Measurements from ENCODE around the gene MKRN1.
A peak's percentile ranks its signal among the peaks of the same experiment; 100 is the strongest.
"Not testable (repeated sequence)": the region's sequence is repeated elsewhere in the genome, so short reads cannot be mapped to it uniquely, and the experiment has no call there.

MKRN1 gene, protein sequence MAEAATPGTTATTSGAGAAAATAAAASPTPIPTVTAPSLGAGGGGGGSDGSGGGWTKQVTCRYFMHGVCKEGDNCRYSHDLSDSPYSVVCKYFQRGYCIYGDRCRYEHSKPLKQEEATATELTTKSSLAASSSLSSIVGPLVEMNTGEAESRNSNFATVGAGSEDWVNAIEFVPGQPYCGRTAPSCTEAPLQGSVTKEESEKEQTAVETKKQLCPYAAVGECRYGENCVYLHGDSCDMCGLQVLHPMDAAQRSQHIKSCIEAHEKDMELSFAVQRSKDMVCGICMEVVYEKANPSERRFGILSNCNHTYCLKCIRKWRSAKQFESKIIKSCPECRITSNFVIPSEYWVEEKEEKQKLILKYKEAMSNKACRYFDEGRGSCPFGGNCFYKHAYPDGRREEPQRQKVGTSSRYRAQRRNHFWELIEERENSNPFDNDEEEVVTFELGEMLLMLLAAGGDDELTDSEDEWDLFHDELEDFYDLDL

DNA sequence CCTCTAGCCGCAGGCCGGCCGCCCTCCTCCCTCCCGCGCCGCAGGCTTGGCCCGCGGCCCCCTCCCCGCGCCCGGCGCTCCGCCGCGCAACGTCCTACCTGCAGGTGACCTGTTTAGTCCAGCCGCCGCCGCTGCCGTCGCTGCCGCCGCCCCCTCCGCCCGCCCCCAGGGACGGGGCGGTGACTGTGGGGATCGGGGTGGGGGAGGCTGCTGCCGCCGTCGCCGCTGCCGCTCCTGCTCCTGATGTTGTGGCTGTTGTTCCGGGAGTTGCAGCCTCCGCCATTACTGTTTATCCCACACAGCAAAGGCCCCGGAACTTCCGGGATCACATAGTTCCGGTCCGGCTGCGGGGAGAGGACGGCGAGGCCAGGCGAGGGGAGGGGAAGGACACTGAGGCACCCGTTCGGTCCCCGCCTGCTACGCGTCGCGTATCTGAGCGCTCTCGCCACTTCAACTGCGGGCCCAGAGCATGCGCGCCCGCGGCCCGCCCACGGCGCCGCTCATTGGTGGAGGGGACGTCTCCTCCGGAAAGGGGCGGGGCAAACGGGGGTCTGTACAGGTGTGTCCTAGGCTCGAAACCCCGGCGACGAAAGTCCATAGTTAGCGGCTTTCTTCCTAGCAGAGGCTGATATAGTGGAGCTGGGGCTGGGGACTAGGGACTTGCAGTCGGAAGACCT is at the start of gene MKRN1:
Gene MKRN1 (minus strand): TSS at position 444 of the 677 bp plus-strand sequence. CDS start 161 bp downstream, at position 283.
- peaks cover 25% of the 10 kb centered on the region for H3K4me1 Mint-ChIP-seq (ENCODE audit: low read depth)

DNA sequence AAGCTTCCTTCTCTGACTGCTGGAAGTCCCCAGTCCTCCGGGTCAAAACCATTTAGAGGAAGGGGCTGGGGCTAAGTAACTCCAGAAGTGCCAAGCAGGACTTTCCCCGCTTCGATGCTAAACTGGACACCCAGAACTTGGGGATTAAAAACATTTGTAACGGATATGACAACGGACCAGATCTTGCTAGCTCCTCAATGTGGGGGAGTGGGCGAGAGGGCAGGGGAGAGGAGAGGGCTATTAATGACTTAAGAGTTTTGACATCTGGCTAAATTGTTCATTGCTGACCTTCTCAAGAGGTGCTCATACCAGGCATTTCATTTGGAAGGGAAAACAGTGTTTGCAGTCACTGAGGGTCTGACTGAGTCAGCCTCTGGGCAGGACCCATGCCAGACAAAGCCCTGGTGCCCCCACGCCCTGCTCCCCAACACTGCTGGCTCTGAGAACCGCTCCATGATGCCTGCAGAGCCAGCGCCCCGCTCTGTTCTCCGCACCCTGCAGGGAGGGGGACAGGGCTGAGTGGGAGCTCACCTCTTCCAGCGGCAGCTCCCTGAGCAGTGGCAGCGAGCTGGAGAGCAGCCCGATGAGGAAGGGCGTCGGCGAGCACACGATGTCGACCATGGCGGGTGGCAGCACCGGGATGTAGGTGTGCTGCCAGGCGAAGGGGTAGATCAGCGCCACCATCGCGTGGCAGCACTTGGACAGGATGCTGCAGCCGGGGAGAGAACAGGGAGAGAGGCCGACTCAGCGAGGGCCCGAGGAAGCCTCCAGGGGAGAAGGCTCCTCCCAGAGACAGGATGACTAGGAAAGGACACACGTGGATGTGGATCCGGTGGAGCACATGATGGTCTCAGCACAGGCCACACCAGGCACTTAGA is 47.7 kb upstream of the MKRN1 start:
- Mint-ChIP-seq H3K4me3 (no peak overlapping the region), H3K27me3 (ENCODE audit: low read depth) (peaks cover 7% of the 10 kb centered on the region), H3K4me1 (ENCODE audit: low read depth) (peaks cover 6% of the 10 kb centered on the region), H3K36me3 (ENCODE audit: low read depth) (no peaks in the 10 kb centered on the region), H3K9me3 (no peaks in the 10 kb centered on the region), H3K27ac (no peak overlapping the region)
- DNase-seq (ENCODE audit: low spot score) = no peak

More for the DNA sequence above, at the start of gene MKRN1:
- Mint-ChIP-seq H3K27ac (peak within 1 kb of the TSS; percentile 97), H3K9me3 (no peaks in the 10 kb centered on the region), H3K27me3 (ENCODE audit: low read depth) (peaks cover 3% of the 10 kb centered on the region), H3K4me3 (peak within 1 kb of the TSS; percentile 100), H3K36me3 (ENCODE audit: low read depth) (peaks cover 5% of the 10 kb centered on the region)
- peak; percentile 93 for DNase-seq (ENCODE audit: low spot score)

DNA sequence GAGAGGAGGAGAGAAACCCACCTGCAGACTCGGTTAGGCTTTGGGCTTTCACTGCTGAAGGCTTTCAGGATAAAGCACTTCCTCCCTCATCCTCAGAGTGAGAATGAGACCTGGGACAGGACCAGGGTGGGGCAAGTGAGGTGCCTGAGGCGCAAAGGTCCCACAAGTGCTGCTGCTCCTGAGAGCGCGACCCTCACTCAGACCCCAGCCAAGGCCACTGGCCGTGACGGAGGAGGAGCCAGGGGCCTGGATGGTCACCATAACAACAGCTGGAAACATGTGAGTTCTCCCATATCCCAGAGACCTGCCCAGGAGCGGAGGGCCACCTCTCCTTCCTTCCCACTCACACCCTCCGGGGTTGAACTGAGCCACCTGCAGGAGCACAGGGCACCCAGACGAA is 46.9 kb upstream of the MKRN1 start:
- peaks cover 6% of the 10 kb centered on the region for H3K4me1 Mint-ChIP-seq (ENCODE audit: low read depth)
- peak overlapping the region; percentile 21 for H3K4me3 Mint-ChIP-seq
- H3K36me3 Mint-ChIP-seq (ENCODE audit: low read depth) = no peaks in the 10 kb centered on the region
- no peaks in the 10 kb centered on the region for H3K9me3 Mint-ChIP-seq
- DNase-seq (ENCODE audit: low spot score) = no peak
- H3K27me3 Mint-ChIP-seq (ENCODE audit: low read depth) = peaks cover 4% of the 10 kb centered on the region
- H3K27ac Mint-ChIP-seq = no peak overlapping the region

DNA sequence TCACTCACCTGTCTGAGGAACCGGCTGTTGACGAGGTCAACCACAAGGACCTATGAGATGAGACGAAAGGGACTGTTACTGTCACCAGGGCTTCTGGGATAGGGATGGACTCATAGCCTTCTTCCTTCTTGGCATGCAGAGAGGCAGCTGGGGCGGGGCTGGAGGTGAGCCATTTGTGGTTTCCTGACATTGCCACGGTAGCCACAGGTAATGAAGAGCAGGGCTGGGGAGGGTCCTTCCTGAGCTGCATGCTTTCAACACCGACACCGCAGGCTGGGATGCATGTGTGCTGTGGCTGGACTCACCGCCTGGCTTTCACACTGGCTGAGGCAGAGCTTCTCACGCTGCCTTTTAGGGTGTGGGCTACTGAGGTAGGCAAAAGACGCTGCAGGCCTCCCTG is 46.4 kb upstream of the MKRN1 start:
- H3K36me3 Mint-ChIP-seq (ENCODE audit: low read depth) = no peaks in the 10 kb centered on the region
- DNase-seq (ENCODE audit: low spot score) = peak; percentile 5
- peak overlapping the region; percentile 21 for H3K4me3 Mint-ChIP-seq
- peaks cover 6% of the 10 kb centered on the region for H3K4me1 Mint-ChIP-seq (ENCODE audit: low read depth)
- no peak overlapping the region for H3K27ac Mint-ChIP-seq
- H3K9me3 Mint-ChIP-seq = no peaks in the 10 kb centered on the region
- peaks cover 3% of the 10 kb centered on the region for H3K27me3 Mint-ChIP-seq (ENCODE audit: low read depth)

DNA sequence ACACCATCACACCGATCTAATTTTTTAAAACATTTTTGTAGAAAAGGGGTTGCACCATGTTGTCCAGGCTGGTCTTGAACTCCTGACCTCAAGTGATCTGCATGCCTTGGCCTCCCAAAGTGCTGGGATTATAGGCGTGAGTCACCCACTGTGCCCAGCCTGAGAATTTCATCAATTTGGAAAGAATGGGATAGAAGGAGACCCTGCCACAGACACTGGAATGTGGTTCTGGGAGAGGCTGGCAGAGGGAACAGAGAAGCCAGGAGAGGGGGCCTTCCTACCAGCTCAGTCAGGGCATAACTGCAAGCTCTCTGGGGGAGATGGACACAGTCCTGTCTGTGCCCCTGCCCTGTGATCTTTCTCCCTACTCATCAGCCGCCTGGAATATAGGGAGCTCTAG is 42.1 kb upstream of the MKRN1 start:
- no peaks in the 10 kb centered on the region for H3K36me3 Mint-ChIP-seq (ENCODE audit: low read depth)
- no peak for DNase-seq (ENCODE audit: low spot score)
- peaks cover 10% of the 10 kb centered on the region for H3K4me1 Mint-ChIP-seq (ENCODE audit: low read depth)
- no peak overlapping the region for H3K4me3 Mint-ChIP-seq
- no peaks in the 10 kb centered on the region for H3K9me3 Mint-ChIP-seq
- H3K27me3 Mint-ChIP-seq (ENCODE audit: low read depth) = no peaks in the 10 kb centered on the region
- no peak overlapping the region for H3K27ac Mint-ChIP-seq

DNA sequence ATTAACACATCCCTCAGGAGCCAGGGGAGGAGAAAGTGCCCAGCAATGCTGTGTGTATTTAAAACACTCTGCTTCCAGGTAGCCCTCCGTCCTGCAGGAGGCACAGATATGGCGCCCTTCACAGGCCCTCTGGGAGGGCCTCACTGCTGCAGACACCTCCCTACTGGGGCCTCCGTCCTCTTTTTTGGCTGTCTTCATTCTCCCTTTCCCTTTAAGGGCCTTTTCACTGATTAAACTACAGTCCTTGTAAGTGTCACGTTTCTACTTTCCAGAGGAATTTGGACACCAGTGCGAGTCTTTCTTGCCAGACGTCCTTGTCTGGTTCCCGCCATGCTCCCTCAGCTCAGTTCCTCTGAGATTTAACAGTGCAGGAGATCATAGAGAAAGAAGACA is 39.7 kb upstream of the MKRN1 start:
- no peak for DNase-seq (ENCODE audit: low spot score)
- Mint-ChIP-seq H3K9me3 (no peaks in the 10 kb centered on the region), H3K4me1 (ENCODE audit: low read depth) (peaks cover 4% of the 10 kb centered on the region), H3K4me3 (no peak overlapping the region), H3K36me3 (ENCODE audit: low read depth) (no peaks in the 10 kb centered on the region), H3K27me3 (ENCODE audit: low read depth) (peaks cover 5% of the 10 kb centered on the region), H3K27ac (no peak overlapping the region)

DNA sequence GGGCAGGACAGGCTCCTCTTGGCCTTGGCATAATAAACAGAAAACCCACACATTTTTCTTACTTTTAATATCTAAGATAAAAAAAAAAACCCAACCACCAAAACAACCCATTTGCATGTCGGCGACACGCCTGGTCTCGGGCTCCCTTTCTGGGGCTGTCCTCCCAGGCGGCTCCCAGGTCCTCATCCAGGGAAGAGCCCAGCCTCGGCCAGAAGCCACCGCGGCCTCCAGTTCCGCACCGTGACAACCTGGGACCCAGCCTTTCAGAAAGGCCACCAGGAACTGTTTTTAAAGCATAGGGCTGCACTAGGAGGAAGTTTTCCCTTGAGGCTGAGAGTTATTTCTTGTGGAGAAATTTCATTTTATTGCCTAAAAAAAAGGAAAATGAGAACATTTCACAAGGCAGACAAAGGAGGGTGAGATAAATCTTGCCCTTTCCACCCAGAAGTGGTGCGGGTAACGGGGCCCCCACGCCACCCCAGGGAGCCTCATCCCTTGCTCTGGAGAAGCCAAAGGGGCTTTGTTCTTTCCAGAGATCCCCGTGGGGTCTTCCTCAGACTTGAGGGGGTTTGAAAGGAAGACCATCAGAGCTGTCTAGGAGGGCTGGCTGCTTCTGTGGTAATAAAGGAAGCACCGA is 39.2 kb upstream of the MKRN1 start:
- Mint-ChIP-seq H3K4me3 (no peak overlapping the region), H3K9me3 (no peaks in the 10 kb centered on the region), H3K4me1 (ENCODE audit: low read depth) (peaks cover 4% of the 10 kb centered on the region), H3K27me3 (ENCODE audit: low read depth) (peaks cover 5% of the 10 kb centered on the region), H3K36me3 (ENCODE audit: low read depth) (no peaks in the 10 kb centered on the region), H3K27ac (no peak overlapping the region)
- DNase-seq (ENCODE audit: low spot score) = no peak

DNA sequence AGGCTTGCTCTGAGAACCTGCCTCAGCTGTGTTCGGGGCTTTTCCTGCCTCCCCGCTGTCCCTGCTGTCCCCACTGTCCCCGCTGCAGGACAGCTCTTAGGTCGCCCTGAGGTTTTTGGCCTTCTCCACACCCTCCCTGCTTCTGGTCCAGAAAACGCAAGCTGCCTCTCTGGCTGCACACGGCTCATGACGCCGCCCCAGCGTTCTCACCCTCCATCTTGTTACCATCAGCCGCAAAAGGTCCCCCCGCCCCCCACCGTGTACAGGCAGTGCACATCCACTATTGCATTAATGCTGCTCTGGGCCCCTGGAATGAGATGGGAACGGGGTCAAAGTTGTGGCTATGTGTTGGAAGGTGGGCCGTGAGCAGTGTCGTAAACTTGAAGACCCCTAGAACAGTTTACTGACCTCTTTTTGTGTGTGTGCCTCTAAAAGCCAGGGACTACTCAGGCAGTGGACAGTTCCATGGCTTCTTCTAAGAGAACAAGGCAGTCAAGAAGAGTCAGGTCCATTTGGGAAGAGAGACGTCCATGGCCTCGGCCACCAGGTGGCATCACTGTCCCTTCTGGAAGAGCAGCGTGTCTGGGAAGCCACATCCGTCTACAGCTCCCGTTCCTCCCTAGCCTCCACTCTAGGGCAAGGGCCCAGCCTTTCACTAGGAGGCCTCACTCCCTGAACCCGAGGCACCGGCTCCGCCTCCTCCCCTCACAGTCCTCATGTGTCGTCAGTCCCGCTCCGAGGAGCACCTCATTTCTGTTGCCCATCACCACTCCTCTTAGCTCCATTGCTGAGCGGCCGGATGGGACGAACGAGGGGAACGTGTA is 38.5 kb upstream of the MKRN1 start:
- peaks cover 4% of the 10 kb centered on the region for H3K4me1 Mint-ChIP-seq (ENCODE audit: low read depth)
- no peak overlapping the region for H3K27ac Mint-ChIP-seq
- peak; percentile 46 for DNase-seq (ENCODE audit: low spot score)
- H3K4me3 Mint-ChIP-seq = no peak overlapping the region
- H3K36me3 Mint-ChIP-seq (ENCODE audit: low read depth) = no peaks in the 10 kb centered on the region
- peaks cover 5% of the 10 kb centered on the region for H3K27me3 Mint-ChIP-seq (ENCODE audit: low read depth)
- no peaks in the 10 kb centered on the region for H3K9me3 Mint-ChIP-seq

DNA sequence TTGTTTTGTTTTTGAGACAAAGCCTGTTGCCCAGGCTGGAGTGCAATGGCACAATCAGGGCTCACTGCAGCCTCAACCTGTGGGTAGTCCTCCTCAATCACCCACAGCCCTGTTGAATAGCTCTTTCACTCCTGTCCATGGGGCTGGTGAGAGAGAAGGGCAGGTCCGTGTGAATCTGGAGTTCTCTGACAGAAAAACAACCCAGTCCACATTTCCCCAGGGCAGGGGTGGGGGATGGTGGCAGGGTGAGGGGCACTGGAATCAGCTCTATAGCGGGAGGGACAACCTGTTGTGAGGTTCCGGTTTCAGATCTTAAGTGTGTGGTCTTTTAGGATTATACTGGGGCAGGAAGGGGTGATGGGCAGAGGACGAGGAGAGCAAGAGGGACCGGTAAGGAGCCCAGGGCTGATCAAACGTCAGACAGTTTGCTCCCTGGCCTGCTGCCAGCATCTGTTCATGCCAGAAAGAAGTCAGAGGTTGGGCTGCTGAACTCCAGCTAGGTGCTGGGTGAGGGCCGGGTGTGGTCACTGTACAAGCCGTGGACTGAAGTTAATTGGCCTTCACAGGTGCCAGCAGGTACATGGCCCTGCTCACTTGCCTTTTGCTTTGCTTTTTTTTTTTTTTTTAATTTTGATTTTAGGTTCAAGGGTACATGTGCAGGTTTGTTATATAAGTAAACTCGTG is 33.2 kb upstream of the MKRN1 start:
- no peaks in the 10 kb centered on the region for H3K36me3 Mint-ChIP-seq (ENCODE audit: low read depth)
- no peaks in the 10 kb centered on the region for H3K9me3 Mint-ChIP-seq
- no peak overlapping the region for H3K27ac Mint-ChIP-seq
- H3K4me1 Mint-ChIP-seq (ENCODE audit: low read depth) = no peaks in the 10 kb centered on the region
- peaks cover 5% of the 10 kb centered on the region for H3K27me3 Mint-ChIP-seq (ENCODE audit: low read depth)
- H3K4me3 Mint-ChIP-seq = no peak overlapping the region
- DNase-seq (ENCODE audit: low spot score) = no peak

DNA sequence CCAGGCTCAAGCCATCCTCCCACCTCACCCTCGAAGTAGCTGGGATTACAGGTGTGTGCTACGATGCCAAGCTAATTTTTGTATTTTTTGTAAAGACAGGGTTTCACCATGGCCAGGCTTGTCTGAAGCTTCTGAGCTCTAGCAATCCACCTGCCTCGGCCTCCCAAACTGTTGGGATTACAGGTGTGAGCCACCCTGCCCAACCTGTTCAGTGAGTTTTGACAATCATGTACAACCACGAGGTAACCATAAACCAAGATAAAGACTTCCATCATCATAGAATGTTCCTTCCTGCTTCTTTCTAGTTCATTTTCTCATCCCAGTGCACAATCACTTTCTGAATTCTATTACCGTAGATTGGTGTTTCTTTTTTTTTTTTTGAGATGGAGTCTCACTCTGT is 30.5 kb upstream of the MKRN1 start:
- H3K4me1 Mint-ChIP-seq (ENCODE audit: low read depth) = no peaks in the 10 kb centered on the region
- H3K27me3 Mint-ChIP-seq (ENCODE audit: low read depth) = peaks cover 3% of the 10 kb centered on the region
- no peaks in the 10 kb centered on the region for H3K36me3 Mint-ChIP-seq (ENCODE audit: low read depth)
- no peak overlapping the region for H3K4me3 Mint-ChIP-seq
- no peak overlapping the region for H3K27ac Mint-ChIP-seq
- H3K9me3 Mint-ChIP-seq = no peaks in the 10 kb centered on the region
- no peak for DNase-seq (ENCODE audit: low spot score)

DNA sequence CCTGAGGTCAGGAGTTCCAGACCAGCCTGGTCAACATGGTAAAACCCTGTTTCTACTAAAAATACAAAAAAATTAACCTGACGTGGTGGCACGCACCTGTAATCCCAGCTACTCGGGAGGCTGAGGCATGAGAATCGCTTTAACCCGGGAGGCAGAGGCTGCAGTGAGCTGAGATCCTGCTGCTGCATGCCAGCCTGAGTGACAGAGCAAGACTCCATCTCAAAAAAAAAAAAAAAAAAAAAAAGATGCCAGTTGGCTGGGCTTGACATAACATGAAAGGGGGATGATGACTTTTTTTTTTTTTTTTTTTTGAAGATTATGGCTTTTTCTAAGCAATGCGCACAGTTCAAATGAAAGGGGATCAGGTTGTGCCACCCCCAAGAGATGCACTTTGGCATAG is 28.3 kb upstream of the MKRN1 start:
- not testable (repeated sequence) for H3K27ac Mint-ChIP-seq; H3K27me3 Mint-ChIP-seq (ENCODE audit: low read depth); DNase-seq (ENCODE audit: low spot score); H3K4me1 Mint-ChIP-seq (ENCODE audit: low read depth); H3K36me3 Mint-ChIP-seq (ENCODE audit: low read depth); H3K4me3 Mint-ChIP-seq; H3K9me3 Mint-ChIP-seq

DNA sequence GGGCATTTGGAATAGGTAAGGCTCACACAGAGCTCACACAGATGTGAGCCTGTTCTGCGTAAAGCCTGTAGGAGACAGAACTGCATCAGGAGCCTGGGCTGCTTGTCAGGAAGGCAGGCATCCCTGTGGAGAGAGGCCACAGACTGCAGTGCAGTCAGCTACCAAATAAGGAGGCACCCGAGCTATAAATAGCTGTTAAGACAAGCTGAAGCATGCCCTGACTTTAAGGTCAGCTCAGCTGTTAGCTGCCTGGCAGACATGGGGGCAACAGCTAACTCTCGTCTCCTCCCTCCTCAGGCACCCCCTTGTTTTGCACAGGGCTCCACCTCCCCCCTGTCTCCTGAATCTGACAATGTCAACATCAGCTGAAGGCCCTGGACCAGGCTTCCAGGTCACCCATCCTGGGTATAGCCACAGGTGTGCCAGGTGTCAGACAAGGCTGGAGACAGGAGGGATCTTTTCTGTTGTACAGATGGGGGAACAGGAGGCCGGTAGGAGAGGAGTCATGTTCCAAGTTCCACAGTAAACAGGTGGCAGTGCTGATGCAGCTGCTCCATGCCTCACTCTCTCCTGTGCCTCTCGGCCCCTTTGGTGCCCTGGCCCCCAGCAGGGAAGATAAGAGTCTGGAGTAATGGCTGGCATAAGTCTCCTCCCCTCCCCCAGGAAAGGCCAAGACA is 27.6 kb upstream of the MKRN1 start:
- no peak overlapping the region for H3K27ac Mint-ChIP-seq
- no peaks in the 10 kb centered on the region for H3K4me1 Mint-ChIP-seq (ENCODE audit: low read depth)
- no peaks in the 10 kb centered on the region for H3K36me3 Mint-ChIP-seq (ENCODE audit: low read depth)
- H3K9me3 Mint-ChIP-seq = no peaks in the 10 kb centered on the region
- peaks cover 3% of the 10 kb centered on the region for H3K27me3 Mint-ChIP-seq (ENCODE audit: low read depth)
- no peak overlapping the region for H3K4me3 Mint-ChIP-seq
- no peak for DNase-seq (ENCODE audit: low spot score)
